GM19193 (cell line): ENCODE data around the gene JADE1.

Experiments
- POLR2A ChIP-seq: IDR thresholded peaks from 4 replicates; pipeline ENCODE4 v1.6.1; 2011; ENCODE audit not compliant: insufficient read depth, insufficient read length; ENCODE audit errors: extremely low read depth

The JADE1 gene

DNA sequence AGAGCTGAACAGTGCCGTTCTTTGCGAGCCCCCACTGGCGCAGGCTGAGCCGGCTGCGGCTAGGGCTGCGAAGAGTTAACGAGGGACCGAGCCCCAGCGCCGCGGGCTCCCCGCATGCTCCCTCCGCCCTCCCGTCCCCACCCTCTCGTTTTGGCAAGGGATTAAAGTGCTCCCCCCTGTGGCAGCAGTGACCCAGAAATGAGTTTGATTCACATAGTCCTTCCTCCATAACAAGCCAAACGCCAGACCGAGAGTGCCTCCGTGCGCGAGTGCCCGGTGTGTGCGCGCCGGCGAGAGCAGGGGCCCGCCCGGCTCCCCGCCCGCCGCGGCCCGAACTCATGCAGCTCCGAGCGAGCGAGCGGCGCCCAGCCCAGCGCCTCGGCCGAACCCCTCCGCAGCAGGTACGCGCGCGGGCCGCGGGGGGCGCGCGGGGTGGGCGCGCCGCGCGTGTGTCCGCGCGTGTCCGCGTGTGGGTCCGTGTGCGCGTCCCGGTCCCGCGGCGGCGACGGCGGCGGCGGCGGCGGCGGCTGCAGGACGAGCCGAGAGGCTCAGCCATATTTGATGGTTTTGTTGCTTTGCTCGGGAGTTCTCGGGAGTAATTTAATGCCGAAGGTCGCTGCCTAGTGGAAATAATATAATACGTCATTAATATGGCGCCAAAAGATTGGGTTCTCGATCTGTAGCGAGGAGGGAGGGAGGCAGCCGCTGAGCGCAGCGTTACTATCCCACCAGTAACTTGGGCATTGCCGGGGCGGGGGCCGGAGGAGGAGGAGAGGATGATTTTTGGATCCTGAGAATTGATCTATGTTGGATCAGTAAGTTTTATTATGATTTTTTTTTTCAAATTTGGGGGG, at the start of gene JADE1:
JADE1 (plus strand) TSS at position 224 of the 854 bp plus-strand sequence. CDS start 22,059 bp downstream, outside the sequence.
- TF ChIP-seq POLR2A: peak; percentile 59

DNA sequence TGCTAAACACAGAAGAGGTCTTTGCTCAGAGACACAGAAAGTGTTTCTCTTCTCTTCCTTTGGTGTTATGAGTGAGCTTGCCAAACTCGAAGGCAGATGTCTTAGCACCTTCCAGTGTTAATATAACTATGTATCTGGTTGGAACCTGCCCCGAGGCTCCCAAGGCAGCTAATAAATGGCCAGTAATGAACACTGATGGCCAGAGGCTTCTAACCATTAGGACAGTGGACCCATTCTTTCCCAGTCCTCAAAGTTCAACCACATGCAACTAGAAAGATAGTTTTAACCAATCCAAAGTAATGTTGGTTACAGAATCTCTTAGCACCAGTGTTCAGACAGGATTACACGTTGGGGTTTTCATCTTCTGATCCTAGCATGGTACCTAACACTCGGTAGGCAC, 42.7 kb upstream of the JADE1 start:
- no peak for TF ChIP-seq POLR2A

DNA sequence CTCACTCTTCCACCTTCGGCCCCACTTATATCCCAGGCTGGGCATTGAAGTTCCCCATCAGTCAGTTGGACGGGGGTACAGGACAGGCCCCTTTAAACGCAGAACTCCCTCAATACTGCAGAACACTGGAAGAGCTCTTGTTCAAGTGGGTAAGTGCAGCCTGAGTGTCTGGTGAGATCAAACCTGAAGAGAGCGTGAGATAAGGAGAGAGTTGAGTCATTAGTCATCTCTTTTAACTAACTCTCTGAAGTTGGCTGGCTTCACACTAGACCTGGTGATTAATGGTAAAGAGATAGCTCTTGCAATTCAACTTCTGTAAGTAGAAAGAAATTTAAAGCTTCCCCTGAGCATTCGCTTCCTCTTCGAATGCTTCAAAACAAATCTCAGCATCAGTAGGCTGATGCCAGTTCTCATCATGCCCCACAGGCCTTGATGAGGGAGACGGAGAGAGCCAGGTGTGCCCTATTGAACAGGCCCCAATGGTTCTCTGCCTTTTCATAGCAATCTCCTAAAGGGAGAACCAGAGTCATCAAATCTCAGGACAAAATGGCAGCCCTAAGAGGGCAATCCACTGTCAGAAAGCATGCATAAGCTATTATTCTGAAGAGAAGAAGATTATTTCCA, 41.0 kb upstream of the JADE1 start:
- no peak for TF ChIP-seq POLR2A

DNA sequence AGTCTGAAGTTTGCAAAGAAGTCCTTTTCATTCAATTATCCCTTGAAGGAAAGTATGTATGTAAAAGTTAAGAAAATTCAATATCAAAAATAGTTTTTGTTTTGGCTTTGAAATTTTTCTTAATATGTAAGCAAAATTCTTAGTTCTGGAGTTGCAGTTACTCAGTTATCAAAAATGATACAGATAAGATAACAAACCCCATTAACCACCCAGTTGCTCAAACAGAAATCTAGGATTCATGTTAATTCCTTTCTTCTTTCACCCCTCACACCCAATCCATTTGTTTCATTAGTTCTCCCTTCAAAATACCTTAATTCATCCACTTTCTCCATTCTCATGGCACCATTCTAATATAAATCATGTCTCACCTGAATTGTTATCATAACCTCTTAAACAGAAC, 40.5 kb upstream of the JADE1 start:
- no peak for TF ChIP-seq POLR2A

DNA sequence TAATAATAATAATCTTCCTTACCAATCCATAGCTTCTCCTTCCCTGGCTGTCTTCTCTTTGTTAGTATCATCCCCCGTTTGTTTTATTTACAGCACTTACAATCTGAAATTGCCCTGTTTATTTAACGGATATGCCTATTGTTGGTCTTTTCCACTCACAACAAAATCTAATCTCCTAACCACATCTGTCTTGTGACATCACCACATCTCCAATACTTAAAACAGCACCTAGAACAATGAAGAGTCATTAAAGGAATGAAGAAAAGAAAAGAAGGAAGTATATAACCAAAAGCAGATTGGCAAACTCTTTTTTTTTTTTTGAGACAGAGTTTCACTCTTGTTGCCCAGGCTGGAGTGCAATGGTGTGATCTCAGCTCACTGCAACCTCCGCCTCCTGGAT, 38.7 kb upstream of the JADE1 start:
- TF ChIP-seq POLR2A: no peak

DNA sequence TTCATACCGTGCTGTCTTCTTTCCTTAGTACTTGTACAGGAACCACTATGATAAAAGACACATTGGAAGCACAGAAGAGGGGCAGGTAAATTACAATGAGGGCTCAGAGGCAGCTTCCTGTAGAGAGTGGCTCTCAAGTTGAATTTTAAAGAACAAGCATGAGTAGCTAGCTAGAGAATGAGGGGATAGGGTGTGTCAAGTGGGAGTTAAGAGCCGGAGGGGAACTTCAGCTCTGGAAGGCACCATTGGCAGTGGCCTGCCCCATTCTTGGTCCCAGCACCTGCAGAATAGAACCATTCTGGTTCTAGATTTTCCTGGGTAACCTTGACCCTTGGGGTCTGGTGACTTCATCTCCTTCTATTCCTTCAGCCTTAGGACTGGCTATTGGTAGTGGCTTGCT, 34.0 kb upstream of the JADE1 start:
- TF ChIP-seq POLR2A: no peak

DNA sequence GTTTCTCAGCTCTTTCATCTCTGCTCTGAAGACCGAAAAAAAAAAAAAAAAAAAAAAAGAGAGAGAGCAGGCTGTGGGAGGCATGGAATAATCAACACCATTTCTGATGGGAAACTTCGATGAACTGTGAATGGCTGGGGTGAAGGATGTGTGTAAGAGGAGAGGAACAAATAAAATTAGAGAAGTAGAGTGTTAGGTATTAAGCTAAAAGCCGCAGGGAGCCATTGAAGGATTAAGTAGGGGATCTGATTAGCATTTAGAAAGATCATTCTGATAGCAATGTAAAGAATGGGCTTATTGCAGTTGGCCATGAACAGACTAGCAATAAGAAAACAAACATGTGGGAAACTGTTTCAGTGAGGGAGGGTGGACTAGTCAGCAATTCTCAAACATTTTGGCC, 33.6 kb upstream of the JADE1 start:
- TF ChIP-seq POLR2A: no peak

DNA sequence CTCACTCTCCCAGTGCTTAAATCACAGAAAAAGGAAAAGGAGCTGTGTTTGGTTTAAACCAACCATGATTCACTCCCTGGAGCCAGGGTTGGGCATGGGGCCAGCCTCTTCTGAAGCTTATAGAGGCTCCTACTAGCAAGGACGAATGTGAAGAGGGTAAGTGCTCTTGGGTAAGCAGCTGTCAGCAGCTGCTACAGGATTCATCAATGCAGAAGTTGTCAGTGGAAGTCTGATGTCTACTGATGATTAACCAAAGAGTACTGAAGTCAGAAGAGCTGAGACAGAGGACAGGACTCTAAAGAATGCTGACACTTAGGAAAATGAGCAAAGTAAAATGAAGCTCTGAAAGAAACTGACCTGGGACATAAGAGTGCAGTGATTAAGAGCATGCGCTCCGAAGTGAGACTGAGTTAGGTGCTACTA, 32.7 kb upstream of the JADE1 start:
- no peak for TF ChIP-seq POLR2A

DNA sequence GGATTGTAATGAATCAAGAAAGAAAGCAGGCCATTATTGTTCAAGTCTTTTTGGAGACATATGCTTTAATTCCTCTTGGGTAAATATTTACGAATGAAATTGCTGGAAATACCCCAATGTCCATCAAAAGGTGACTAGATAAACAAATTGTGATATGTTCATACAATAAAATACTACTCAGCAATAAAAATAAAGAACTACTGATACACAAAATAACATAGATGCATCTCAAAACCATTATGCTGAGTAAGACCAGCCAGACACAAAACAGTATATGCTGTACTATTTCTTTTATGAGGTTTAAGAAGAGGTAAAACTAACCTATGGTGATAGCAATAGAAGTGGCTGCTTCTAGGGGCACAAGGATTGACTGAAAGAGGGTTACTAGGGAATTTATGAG, 28.8 kb upstream of the JADE1 start:
- TF ChIP-seq POLR2A: no peak

DNA sequence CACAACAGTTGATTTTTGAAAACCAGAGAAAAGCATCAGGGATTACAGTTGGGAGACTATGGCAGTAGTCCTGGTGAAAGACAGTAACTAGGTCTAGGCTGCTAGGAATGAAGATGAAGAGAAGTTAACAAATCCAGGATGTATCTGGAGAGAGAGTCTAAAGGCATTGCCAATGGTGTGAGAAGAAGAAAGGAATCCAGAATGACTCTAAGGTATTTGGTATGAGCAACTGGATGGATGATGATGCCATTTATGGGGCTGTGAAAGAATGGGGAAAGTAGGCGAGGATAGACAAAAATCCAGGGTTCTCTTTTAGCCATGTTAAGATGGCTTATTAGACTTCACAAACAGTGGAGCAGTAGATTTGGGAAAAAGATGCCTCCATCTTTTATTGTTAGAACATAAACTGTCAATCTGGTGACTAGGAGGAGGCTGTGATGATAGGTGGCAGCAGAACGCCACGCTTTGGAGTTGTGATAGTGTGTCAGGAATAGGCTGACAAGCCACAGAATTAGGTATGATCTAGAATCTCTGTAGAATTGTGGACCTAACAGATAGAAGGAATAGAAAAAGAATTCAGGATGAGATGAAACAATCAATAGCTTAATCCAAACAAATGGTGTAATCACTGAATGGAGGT, 27.3 kb upstream of the JADE1 start:
- no peak for TF ChIP-seq POLR2A

DNA sequence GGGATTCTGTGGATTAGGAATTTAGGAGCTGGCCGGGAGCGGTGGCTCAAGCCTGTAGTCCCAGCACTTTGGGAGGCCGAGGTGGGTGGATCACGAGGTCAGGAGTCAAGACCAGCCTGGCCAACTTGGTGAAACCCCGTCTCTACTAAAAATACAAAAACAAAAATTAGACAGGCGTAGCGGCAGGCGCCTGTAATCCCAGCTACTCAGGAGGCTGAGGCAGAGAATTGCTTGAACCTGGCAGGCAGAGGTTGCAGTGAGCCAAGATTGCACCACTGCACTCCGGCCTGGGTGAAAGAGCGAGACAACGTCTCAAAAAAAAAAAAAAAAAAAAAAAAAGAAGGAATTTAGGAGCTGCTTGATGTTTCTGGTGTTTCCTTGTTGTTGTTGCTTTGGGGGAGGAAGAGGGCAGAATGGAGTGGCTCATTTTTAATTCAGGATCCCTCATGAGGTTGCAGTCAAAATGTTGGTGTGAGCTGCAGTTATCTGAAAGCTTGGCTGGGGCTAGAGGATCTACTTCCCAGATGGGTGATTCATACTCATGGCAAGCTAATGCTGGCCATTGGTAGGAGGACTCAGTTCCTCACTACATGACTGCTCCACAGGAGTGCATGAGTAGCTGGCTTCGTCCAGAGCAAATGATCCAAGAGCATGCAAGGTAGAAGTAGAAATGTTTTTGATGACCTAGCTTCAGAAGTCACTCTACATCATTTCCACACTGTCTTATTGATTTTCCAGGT, 26.5 kb upstream of the JADE1 start:
- TF ChIP-seq POLR2A: no peak

DNA sequence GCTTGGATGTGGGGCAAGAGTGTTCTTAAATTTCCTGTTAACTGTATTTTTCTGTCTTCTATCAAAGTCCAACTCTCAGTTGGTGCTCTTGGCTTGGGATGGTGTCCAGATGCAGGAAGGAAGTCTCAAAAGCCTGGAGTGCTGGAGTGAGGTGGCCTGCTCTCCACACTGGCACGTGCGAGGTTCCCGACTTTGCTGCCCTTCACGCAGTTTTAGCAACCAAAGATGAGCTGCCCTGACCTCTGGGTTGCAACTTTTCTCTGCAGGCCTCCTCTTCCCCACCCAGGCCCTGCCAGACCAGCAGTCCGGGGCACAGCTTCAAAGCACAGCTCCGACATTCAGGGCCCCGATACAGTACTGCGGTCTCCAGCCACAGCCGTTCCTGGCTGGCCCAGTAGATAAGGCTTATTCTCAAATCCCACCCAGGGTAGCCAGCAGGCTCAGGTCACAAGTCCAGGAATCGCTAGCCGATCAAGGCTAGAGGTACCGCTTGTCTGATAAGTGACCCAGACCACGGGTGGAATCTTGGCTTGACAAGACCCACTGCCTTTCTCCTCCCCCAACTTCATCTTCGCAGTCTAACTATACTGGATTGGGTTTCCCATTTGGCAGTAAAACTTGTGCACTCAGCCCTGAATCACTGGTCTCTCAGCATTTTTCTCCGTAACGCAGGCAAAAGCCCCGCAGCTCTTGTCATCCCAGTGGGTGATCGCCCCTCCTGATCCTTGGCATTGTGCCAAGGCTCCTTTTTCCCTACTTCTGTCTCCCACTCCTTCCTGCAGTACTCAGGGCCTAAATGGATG, 21.8 kb upstream of the JADE1 start:
- TF ChIP-seq POLR2A: no peak

DNA sequence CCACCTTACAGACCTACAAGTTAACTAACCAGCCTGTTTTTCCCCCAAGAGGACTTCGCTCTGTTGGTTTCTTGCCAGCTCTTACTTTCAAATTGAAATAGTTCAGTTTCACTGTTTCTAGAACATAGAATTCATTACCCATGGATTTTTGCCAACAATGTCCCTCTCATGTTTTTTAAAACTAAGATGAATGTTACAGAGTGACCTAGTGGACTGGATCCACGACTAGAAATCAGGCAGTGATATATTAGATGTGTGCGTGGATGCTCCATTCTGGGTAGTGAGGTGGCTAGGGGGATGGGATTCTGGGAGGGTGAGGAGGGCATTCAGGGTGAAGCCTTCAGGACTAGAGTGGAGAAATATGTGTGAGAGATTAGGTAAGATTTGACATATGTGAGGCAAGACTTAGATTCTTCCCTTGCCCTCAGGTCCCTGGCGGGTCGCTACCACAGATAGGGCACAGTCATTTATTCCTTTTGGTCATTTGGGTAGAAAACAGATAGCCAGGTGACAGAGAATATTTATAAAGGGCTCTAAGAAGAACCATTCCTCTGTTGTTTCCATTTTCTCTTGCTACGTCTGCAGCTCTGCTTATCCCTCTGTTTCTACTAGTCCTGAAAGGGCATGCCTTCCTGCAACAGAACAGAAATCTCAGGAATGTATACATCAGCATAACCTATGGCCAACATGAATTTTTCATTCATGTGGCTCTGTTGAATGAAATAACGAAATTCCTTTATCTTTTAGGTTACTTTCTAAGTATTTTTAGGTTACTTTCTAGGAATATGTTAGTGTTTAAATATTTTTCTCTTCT, 15.4 kb upstream of the JADE1 start:
- TF ChIP-seq POLR2A: no peak
